Posterior vena cava (tissue), 2 donors: Measurements from ENCODE around the gene RPTOR. TPM values are rescaled to one million over a fixed set of nuclear protein-coding genes. Genes with fewer than 3 reads are reported as not detected.

Source experiments
- DNase-seq: peaks from one replicate; pipeline ENCODE4 v3.0.0-alpha.2; 2020; ENCODE audit warnings: low spot score
- intact Hi-C, 2 donors: fragments of 100-400 bp; cut with DNase I; formaldehyde crosslinking; loops; one replicate each; pipeline versions ENCODE4 v1.14.1 to v1.14.2; 2022 to 2023
- total RNA-seq, 2 donors: library from RNA; stranded (reverse); fragmentation: NEBNext Ultra II Directional; extraction: Animal tissue kit (Norgen Biotek cat#: 25700); gene quantifications; one replicate each; pipeline ENCODE4 v1.2.1, GENCODE V29; 2021
- donor health status: DM: yes; HTN: yes; CAD: no.
- donor health status: DM: yes; HTN: yes; CAD: no.

Gene RPTOR
- total RNA-seq, 2 donors from 2014 or later: 30.1 to 44.1 TPM

- no peak for DNase-seq
- intact Hi-C loops: no loop called here
Measured at GRCh38 chr17:80905586-80906230, 361.1 kb downstream of the RPTOR start.

GRCh38 chr17:80906364-80907259 is 362.0 kb downstream of the RPTOR start:
- no peak for DNase-seq

GRCh38 chr17:80907281-80907680 is 362.6 kb downstream of the RPTOR start:
- intact Hi-C loops: no loop called here
- DNase-seq: no peak

More at GRCh38 chr17:80906364-80907259, 362.0 kb downstream of the RPTOR start:
- intact Hi-C loops: no loop called here

GRCh38 chr17:80908211-80908610 is 363.6 kb downstream of the RPTOR start:
- no peak for DNase-seq

GRCh38 chr17:80908776-80909175 is 364.1 kb downstream of the RPTOR start:
- peak; percentile 49 for DNase-seq
- intact Hi-C loops: no loop called here

More at GRCh38 chr17:80908211-80908610, 363.6 kb downstream of the RPTOR start:
- intact Hi-C loops: no loop called here

- intact Hi-C loops: no loop called here
- no peak for DNase-seq
Measured at GRCh38 chr17:80909635-80910034, 365.0 kb downstream of the RPTOR start.

- intact Hi-C loops: no loop called here
- peak; percentile 48 for DNase-seq
Measured at GRCh38 chr17:80910043-80910442, 365.4 kb downstream of the RPTOR start.

- intact Hi-C loops: no loop called here
Measured at GRCh38 chr17:80912476-80912875, 367.8 kb downstream of the RPTOR start.

GRCh38 chr17:80913928-80914821 is 369.5 kb downstream of the RPTOR start:
- intact Hi-C loops: no loop called here
- DNase-seq: peak; percentile 70

More at GRCh38 chr17:80912476-80912875, 367.8 kb downstream of the RPTOR start:
- no peak for DNase-seq

- intact Hi-C loops: no loop called here
- DNase-seq: peak; percentile 63
Measured at GRCh38 chr17:80916246-80916645, 371.6 kb downstream of the RPTOR start.

- intact Hi-C loops: no loop called here
- peak; percentile 78 for DNase-seq
Measured at GRCh38 chr17:80917716-80918560, 373.3 kb downstream of the RPTOR start.

GRCh38 chr17:80918731-80919130 is 374.1 kb downstream of the RPTOR start:
- peak; percentile 42 for DNase-seq

GRCh38 chr17:80919331-80920311 is 375.0 kb downstream of the RPTOR start:
- intact Hi-C loops: no loop called here

More at GRCh38 chr17:80918731-80919130, 374.1 kb downstream of the RPTOR start:
- intact Hi-C loops: no loop called here

GRCh38 chr17:80920441-80920840 is 375.8 kb downstream of the RPTOR start:
- peak; percentile 63 for DNase-seq
- intact Hi-C loops: no loop called here

More at GRCh38 chr17:80919331-80920311, 375.0 kb downstream of the RPTOR start:
- peak; percentile 81 for DNase-seq

- DNase-seq: peak; percentile 78
Measured at GRCh38 chr17:80921159-80921558, 376.5 kb downstream of the RPTOR start.

GRCh38 chr17:80921741-80922579 is 377.3 kb downstream of the RPTOR start:
- intact Hi-C loops: no loop called here
- DNase-seq: peak; percentile 71

More at GRCh38 chr17:80921159-80921558, 376.5 kb downstream of the RPTOR start:
- intact Hi-C loops: no loop called here
